Measurements from ENCODE around the gene GPR183.

GPR183 gene

DNA sequence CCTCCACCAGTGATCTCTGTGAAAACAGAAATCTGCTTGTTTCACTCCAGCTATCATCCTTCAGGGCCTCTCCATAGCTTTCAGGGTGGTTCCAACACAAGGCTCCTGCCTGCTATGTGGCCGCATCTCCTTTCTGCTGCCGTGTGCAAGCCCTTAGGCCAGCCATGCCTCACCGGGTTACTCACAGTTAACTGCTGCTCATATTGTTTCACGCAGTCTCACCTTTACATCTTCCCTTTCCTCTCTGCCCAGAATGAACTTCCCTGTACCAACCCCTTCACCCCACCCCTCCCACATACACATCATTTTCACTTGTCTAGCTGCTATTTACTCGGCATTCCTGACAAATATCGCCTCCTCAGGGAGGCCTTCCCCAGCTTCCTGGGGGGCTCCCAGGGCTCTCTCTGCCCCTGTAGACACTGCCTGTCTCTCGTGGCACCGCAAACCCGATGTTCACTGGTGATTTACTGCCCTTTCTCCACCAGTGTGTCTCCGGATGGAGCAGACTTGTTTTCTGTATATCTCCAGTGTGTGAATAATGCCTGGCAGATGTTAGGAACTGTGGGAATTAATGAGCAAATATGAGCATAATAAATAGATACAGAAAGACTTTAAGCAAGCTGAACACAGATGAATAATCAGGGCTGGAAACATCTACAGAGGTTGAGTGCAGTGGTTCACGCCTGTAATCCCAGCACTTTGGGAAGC lies 39.3 kb upstream of the GPR183 start:
- TF ChIP-seq, protein P1, sequence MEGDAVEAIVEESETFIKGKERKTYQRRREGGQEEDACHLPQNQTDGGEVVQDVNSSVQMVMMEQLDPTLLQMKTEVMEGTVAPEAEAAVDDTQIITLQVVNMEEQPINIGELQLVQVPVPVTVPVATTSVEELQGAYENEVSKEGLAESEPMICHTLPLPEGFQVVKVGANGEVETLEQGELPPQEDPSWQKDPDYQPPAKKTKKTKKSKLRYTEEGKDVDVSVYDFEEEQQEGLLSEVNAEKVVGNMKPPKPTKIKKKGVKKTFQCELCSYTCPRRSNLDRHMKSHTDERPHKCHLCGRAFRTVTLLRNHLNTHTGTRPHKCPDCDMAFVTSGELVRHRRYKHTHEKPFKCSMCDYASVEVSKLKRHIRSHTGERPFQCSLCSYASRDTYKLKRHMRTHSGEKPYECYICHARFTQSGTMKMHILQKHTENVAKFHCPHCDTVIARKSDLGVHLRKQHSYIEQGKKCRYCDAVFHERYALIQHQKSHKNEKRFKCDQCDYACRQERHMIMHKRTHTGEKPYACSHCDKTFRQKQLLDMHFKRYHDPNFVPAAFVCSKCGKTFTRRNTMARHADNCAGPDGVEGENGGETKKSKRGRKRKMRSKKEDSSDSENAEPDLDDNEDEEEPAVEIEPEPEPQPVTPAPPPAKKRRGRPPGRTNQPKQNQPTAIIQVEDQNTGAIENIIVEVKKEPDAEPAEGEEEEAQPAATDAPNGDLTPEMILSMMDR (conservative IDR thresholded peaks at IDR 0.05; ENCODE audit: control insufficient read depth, insufficient read depth, low read depth, low read length): no peak
- no peak for DNase-seq (ENCODE audit: low read depth)
- H3K4me3 ChIP-seq (ENCODE audit: control insufficient read depth, low read depth, low read length): no peak overlapping the region

DNA sequence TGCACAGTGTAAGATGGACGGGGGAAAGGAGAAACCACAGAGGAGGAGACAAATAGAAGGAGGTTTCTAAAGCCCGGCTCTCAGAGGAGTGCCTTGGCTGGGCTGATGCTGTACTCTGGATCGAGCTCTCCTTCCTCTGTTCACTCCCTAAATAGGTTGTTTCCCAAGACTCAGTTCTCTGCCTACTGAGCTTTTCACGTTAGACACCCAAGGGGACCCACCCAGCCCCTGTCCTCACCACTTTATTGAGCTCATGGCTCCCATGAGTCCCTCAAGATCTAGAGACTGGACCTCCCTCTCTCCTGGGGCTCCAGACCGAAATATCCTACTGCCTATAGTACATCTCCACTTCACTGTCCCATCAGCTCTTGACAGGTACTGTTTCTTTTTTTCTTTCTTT lies 38.1 kb upstream of the GPR183 start:
- no peak overlapping the region for H3K4me3 ChIP-seq (ENCODE audit: control insufficient read depth, low read depth, low read length)
- no peak for DNase-seq (ENCODE audit: low read depth)
- TF ChIP-seq, protein P1 (conservative IDR thresholded peaks at IDR 0.05; ENCODE audit: control insufficient read depth, insufficient read depth, low read depth, low read length): no peak

DNA sequence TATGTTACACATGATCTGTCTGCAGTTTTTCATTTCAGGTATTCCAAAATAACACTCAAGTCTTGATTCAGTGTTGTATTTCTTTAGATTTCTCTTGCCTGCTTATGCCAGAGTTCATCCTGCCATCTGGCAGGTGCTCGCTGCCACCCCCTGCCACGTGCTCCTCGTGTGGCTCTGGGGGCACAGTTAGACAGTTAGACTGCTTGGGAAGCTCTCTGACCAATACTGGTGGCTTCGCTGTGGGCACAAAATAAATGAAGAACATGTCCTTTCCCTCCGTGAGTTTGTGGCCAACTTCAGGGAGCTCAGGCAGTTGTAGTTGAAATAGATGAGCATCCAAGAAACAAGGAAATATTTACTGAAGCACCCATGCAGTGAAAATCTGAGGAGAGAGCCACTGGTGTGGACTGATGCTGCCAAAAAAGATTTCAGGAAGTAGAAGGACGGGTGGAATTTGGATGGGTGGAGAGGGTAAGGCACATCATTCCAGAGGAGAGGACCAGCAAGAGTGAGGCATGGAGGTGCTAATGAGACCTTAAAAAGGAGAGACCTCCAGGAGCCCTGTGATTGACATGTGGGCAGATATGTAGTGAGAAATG lies 37.5 kb upstream of the GPR183 start:
- TF ChIP-seq, protein P1 (conservative IDR thresholded peaks at IDR 0.05; ENCODE audit: control insufficient read depth, insufficient read depth, low read depth, low read length): no peak
- no peak for DNase-seq (ENCODE audit: low read depth)
- no peak overlapping the region for H3K4me3 ChIP-seq (ENCODE audit: control insufficient read depth, low read depth, low read length)

DNA sequence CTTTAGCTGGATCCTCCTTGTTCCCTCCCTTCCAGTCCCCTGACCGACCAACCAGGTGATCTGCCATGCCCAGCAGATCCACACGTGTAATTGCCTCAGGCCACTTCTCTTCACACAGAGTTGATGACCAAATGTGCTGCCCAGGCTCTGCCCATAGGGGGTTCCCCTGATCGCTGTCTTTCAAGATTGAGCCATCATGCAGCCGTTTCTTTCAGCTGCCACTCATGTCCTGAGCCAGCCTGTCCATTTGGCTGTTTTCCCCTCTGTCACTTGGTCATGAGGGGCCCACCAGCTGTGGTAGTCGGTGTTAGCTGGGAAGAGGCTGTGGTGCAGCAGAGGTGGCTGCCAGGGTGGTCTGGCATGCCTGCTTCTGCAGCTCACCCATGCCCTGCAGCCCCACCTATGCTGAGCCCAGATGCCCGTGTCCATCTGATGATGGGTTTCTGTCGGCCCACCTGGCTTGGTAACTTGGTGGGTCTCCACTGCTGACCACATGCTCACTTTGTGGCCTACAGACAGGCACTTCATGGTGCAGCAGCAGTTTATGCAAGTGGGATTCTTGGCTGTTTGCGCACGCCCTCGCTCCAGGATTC lies 35.6 kb upstream of the GPR183 start:
- no peak overlapping the region for H3K4me3 ChIP-seq (ENCODE audit: control insufficient read depth, low read depth, low read length)
- TF ChIP-seq, protein P1 (conservative IDR thresholded peaks at IDR 0.05; ENCODE audit: control insufficient read depth, insufficient read depth, low read depth, low read length): no peak
- DNase-seq (ENCODE audit: low read depth): no peak

DNA sequence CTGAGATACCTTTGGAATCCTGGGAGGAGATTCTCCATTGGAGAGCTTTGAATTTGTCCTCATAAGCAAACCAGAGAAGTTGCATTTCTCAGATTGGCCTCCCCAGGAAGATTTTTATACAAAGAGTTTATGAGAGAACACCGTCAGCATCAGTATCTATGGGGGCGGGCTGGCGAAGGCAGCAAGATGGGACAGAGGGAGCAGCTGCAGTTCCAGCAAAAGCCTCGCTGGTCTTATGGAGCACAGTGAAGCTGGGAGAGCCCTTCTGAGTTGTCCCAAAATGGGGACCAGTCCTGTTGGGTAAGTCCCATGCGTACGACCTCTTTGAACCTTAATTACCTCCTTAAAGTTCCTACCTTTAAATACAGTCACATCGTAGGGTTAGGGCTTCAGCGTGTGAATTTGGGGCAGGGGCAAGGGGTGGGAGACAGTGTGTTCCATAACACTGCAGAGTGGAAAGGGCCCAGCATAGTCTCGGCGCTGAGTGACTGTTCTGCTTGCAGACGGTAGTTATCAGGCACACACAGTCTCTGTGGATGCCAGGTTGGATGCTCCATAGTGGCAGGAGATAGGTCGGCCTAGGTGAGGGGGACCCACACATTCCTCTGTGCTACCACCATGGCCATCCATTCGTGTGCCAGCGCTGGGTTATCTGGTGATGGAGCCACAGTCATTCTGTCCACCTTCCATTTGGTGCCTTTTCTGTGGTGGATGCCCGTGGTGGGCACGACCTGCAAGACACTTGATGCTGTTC lies 34.9 kb upstream of the GPR183 start:
- no peak overlapping the region for H3K4me3 ChIP-seq (ENCODE audit: control insufficient read depth, low read depth, low read length)
- DNase-seq (ENCODE audit: low read depth): no peak

DNA sequence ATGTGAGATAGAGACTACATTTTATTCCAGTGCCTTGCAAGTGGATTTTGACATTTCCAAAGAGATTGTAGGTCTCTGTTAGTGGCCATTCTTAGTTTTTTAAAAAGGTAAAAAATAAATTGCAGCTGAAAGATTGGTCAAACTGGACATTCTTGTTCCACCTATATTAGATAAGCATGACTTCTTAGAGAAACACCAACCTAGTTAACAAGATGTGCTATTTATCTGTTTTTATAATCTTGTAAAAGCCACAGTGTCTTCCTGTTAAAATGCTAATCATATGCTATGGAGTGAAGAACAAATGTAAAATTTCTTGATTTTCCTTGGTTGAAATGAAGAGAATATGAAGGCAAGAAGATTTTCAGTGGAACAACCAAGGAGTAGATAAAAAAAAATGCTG lies 33.4 kb upstream of the GPR183 start:
- DNase-seq (ENCODE audit: low read depth): no peak
- TF ChIP-seq, protein P1 (conservative IDR thresholded peaks at IDR 0.05; ENCODE audit: control insufficient read depth, insufficient read depth, low read depth, low read length): no peak
- H3K4me3 ChIP-seq (ENCODE audit: control insufficient read depth, low read depth, low read length): no peak overlapping the region

More for the DNA sequence above, 34.9 kb upstream of the GPR183 start:
- TF ChIP-seq, protein P1 (conservative IDR thresholded peaks at IDR 0.05; ENCODE audit: control insufficient read depth, insufficient read depth, low read depth, low read length): no peak

Measured in fibroblast of mammary gland (primary cell).